ENCODE measurements around the gene TPM1.
A peak's percentile ranks its signal among the peaks of the same experiment; 100 is the strongest.

GRCh38 chr15:63048115-63048775 is 5.7 kb downstream of the TPM1 start:
- TF ChIP-seq CTCF (IDR thresholded peaks at IDR 0.05) (peak; percentile 97), EZH2 (IDR thresholded peaks at IDR 0.05; ENCODE audit: borderline replicate concordance, insufficient read depth, low read depth, low read length, poor library complexity, severe bottlenecking) (no peak)

Measured in B cell (primary cell).